Activated T-cell treated with anti-CD3 and anti-CD28 coated beads for 24 hours (primary cell): ENCODE data around the gene FTSJ3.
"Not testable (repeated sequence)": the region's sequence is repeated elsewhere in the genome, so short reads cannot be mapped to it uniquely, and the experiment has no call there.

Experiments used
- DNase-seq: peaks from one replicate; pipeline ENCODE4 v3.0.0-alpha.2; 2020; ENCODE audit warnings: low read depth

FTSJ3 gene

GRCh38 chr17:63826468-63827001, 928 bp downstream of the FTSJ3 start:
- DNase-seq, result no peak

- no peak for DNase-seq
Measured at GRCh38 chr17:63824362-63824761, 3.1 kb downstream of the FTSJ3 start.

GRCh38 chr17:63823659-63824331, 3.7 kb downstream of the FTSJ3 start:
- DNase-seq, result no peak

- no peak for DNase-seq
Measured at GRCh38 chr17:63822537-63822936, 4.9 kb downstream of the FTSJ3 start.

GRCh38 chr17:63821804-63822203, 5.7 kb downstream of the FTSJ3 start:
- DNase-seq, result no peak

- DNase-seq, result no peak
Measured at GRCh38 chr17:63820963-63821561, 6.4 kb downstream of the FTSJ3 start.

GRCh38 chr17:63819585-63820537, 7.6 kb downstream of the FTSJ3 start:
- DNase-seq, result no peak

- DNase-seq, result no peak
Measured at GRCh38 chr17:63819131-63819530, 8.3 kb downstream of the FTSJ3 start.

GRCh38 chr17:63817736-63818385, 9.6 kb downstream of the FTSJ3 start:
- DNase-seq, result no peak

GRCh38 chr17:63816669-63817068, 10.8 kb downstream of the FTSJ3 start:
- no peak for DNase-seq

GRCh38 chr17:63816123-63816522, 11.3 kb downstream of the FTSJ3 start:
- DNase-seq, result no peak

GRCh38 chr17:63809970-63810369, 17.5 kb downstream of the FTSJ3 start:
- no peak for DNase-seq

GRCh38 chr17:63805591-63805990, 21.9 kb downstream of the FTSJ3 start:
- DNase-seq, result no peak

GRCh38 chr17:63804328-63804727, 23.1 kb downstream of the FTSJ3 start:
- DNase-seq, result no peak

GRCh38 chr17:63800783-63801182, 26.7 kb downstream of the FTSJ3 start:
- no peak for DNase-seq

GRCh38 chr17:63798572-63799106, 28.8 kb downstream of the FTSJ3 start:
- no peak for DNase-seq

GRCh38 chr17:63796375-63796774, 31.1 kb downstream of the FTSJ3 start:
- not testable (repeated sequence) for DNase-seq

GRCh38 chr17:63792055-63792729, 35.3 kb downstream of the FTSJ3 start:
- no peak for DNase-seq

GRCh38 chr17:63790057-63790456, 37.4 kb downstream of the FTSJ3 start:
- DNase-seq, result no peak

GRCh38 chr17:63786971-63787711, 40.3 kb downstream of the FTSJ3 start:
- no peak for DNase-seq
